ENCODE data around the gene GTF2H1. TPM values are rescaled to one million over a fixed set of nuclear protein-coding genes. Genes with fewer than 3 reads are reported as not detected.

GTF2H1 gene
- total RNA-seq, 1 donor from 2014 or later: 45.2 TPM

DNA sequence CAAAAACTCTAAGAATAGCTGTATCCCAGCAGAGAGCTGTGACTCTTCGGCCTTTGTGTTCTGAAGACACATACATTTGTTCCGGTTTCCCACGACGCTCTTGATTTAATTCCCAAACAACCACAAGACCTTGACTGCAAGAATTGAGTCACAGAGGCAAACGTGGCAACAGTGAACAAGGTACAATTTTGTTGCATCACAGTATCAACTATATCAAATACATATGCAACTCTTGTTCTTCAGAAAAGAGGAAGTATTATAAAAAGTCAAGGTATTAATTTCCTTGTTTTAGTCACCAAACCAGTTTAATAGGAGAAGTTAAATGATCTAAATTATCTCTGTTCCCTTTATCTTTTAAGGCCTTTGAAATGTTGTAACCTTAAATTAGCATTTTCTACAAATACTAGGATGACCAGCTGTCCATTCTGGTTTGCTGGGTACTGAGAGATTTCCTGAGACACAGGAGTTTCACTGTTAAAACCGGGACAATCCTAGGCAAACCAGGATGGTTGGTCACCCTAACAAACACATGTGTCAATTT lies 11.5 kb upstream of the GTF2H1 start:
- H2AFZ ChIP-seq (replicated peaks): no peak overlapping the region
- no peaks in the 10 kb centered on the region for H3K27me3 ChIP-seq
- H3K4me3 ChIP-seq: no peak overlapping the region
- no peaks in the 10 kb centered on the region for H3K36me3 ChIP-seq
- DNase-seq (ENCODE audit: low spot score): no peak
- Mint-ChIP-seq H3K27ac (no peak overlapping the region), H3K9me3 (no peaks in the 10 kb centered on the region), H3K4me1 (peaks cover 7% of the 10 kb centered on the region), H3K4me3 (no peak overlapping the region), H3K27me3 (ENCODE audit: insufficient read depth, low read depth) (no peaks in the 10 kb centered on the region), H3K36me3 (peaks cover 12% of the 10 kb centered on the region)
- H3K4me2 ChIP-seq: no peak overlapping the region
- no peaks in the 10 kb centered on the region for H3K4me1 ChIP-seq
- H4K20me1 ChIP-seq (ENCODE audit: low read depth): peaks cover 7% of the 10 kb centered on the region
- no peaks in the 10 kb centered on the region for H3K9me3 ChIP-seq (ENCODE audit: low read depth)
- no peaks in the 10 kb centered on the region for H3F3A ChIP-seq (ENCODE audit: low read depth)
- TF ChIP-seq, protein P1, sequence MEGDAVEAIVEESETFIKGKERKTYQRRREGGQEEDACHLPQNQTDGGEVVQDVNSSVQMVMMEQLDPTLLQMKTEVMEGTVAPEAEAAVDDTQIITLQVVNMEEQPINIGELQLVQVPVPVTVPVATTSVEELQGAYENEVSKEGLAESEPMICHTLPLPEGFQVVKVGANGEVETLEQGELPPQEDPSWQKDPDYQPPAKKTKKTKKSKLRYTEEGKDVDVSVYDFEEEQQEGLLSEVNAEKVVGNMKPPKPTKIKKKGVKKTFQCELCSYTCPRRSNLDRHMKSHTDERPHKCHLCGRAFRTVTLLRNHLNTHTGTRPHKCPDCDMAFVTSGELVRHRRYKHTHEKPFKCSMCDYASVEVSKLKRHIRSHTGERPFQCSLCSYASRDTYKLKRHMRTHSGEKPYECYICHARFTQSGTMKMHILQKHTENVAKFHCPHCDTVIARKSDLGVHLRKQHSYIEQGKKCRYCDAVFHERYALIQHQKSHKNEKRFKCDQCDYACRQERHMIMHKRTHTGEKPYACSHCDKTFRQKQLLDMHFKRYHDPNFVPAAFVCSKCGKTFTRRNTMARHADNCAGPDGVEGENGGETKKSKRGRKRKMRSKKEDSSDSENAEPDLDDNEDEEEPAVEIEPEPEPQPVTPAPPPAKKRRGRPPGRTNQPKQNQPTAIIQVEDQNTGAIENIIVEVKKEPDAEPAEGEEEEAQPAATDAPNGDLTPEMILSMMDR (IDR thresholded peaks at IDR 0.05): no peak
- TF ChIP-seq EZH2 (IDR thresholded peaks at IDR 0.05) (no peak), EZH2phosphoT487 (IDR thresholded peaks at IDR 0.05) (no peak)
- H3K9ac ChIP-seq: no peak overlapping the region
- H3K79me2 ChIP-seq (ENCODE audit: low read depth): peaks cover 25% of the 10 kb centered on the region
- no peak overlapping the region for H3K27ac ChIP-seq

DNA sequence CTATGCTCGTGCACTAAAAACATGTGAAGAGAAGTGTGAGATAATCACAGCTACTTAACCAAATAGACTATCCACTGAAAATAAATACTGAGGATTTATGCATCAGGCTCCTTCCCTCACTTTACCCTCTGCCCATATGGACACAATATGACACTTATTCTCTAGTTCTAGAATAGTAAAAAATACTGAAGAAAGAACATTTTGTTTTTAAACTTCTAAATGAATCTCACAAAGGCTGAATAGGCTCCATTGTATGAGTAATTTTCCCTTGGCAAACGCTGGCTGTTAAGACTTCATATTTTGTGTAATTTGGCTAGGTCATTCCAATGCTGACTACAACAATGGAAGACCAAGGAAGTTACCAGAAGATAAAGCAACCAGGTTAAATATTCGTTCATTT lies 10.4 kb upstream of the GTF2H1 start:
- H3K27ac Mint-ChIP-seq: no peak overlapping the region
- no peaks in the 10 kb centered on the region for H3K27me3 ChIP-seq
- H3K9me3 ChIP-seq (ENCODE audit: low read depth): no peaks in the 10 kb centered on the region
- peaks cover 7% of the 10 kb centered on the region for H4K20me1 ChIP-seq (ENCODE audit: low read depth)
- no peaks in the 10 kb centered on the region for H3K4me1 ChIP-seq
- no peak overlapping the region for H3K4me3 Mint-ChIP-seq
- no peak for DNase-seq (ENCODE audit: low spot score)
- H3K4me1 Mint-ChIP-seq: peaks cover 7% of the 10 kb centered on the region
- TF ChIP-seq EZH2phosphoT487 (IDR thresholded peaks at IDR 0.05) (no peak), EZH2 (IDR thresholded peaks at IDR 0.05) (no peak)
- TF ChIP-seq, protein P1 (IDR thresholded peaks at IDR 0.05): no peak
- H3F3A ChIP-seq (ENCODE audit: low read depth): no peaks in the 10 kb centered on the region
- no peak overlapping the region for H3K4me3 ChIP-seq
- peaks cover 34% of the 10 kb centered on the region for H3K79me2 ChIP-seq (ENCODE audit: low read depth)
- H3K9me3 Mint-ChIP-seq: no peaks in the 10 kb centered on the region
- no peak overlapping the region for H3K27ac ChIP-seq
- no peak overlapping the region for H3K4me2 ChIP-seq
- H3K9ac ChIP-seq: no peak overlapping the region
- peaks cover 7% of the 10 kb centered on the region for H3K36me3 Mint-ChIP-seq
- no peaks in the 10 kb centered on the region for H3K27me3 Mint-ChIP-seq (ENCODE audit: insufficient read depth, low read depth)
- H2AFZ ChIP-seq (replicated peaks): no peak overlapping the region
- H3K36me3 ChIP-seq: no peaks in the 10 kb centered on the region

DNA sequence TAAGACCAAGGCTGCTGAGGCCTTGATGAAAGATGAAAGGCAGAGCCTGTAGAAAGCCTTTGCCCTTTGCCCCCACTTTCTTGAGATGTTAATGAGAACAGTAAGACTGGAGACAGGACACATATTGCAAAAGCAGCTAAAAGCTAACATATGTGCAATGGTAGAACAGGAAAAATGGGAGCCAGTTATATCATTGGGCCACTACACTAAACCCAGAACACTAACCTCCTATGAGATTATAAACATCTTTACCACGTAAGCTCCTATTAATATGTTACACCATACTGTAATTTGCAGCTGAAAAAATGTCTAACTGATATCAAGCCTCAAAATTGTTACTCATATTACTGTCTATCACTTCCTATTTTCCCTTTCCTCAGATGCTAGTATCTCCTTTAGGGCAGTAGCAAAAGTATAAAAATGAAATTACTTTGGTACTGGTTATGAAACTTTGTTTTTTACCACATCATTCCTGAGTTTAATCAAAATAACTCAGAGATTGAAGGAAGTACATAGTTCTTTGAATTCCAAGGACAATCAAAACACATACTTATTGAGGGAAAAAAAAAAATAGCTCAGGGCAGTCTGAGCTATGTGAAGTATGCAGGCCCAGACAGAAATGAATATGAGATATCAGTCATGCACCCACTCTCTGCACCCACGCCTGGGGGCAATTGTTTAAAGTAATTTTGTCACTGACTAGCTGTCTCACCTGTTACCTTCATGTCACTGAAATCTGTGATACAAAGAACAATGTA lies 9.5 kb upstream of the GTF2H1 start:
- Mint-ChIP-seq H3K27me3 (ENCODE audit: insufficient read depth, low read depth) (no peaks in the 10 kb centered on the region), H3K27ac (peak overlapping the region; percentile 25), H3K4me3 (no peak overlapping the region), H3K4me1 (peaks cover 7% of the 10 kb centered on the region), H3K36me3 (peaks cover 10% of the 10 kb centered on the region), H3K9me3 (no peaks in the 10 kb centered on the region)
- DNase-seq (ENCODE audit: low spot score): no peak
- Histone ChIP-seq H3F3A (ENCODE audit: low read depth) (no peaks in the 10 kb centered on the region), H3K27me3 (no peaks in the 10 kb centered on the region), H3K27ac (no peak overlapping the region), H3K4me1 (no peaks in the 10 kb centered on the region), H3K9me3 (ENCODE audit: low read depth) (no peaks in the 10 kb centered on the region), H2AFZ (replicated peaks) (no peak overlapping the region), H3K4me2 (no peak overlapping the region), H3K9ac (no peak overlapping the region), H4K20me1 (ENCODE audit: low read depth) (peaks cover 7% of the 10 kb centered on the region), H3K4me3 (no peak overlapping the region), H3K36me3 (no peaks in the 10 kb centered on the region), H3K79me2 (ENCODE audit: low read depth) (peaks cover 42% of the 10 kb centered on the region)
- TF ChIP-seq, protein P1 (IDR thresholded peaks at IDR 0.05): no peak
- no peak for TF ChIP-seq EZH2 (IDR thresholded peaks at IDR 0.05)

All from neural progenitor cell (in vitro differentiated cells).